ENCODE results near the gene BACH2. TPM values are rescaled to one million over a fixed set of nuclear protein-coding genes. Genes with fewer than 3 reads are reported as not detected.

Gene BACH2
- polyA plus RNA-seq, 2 of the 4 experiments (the other 2 are of a cell fraction), result 0.01 to 0.36 TPM

GRCh38 chr6:89921197-89921596, 375.4 kb downstream of the BACH2 start:
- no peak for FAIRE-seq
- no peak for DNase-seq (ENCODE audit: low read depth in 1 of 2, low spot score in 1 of 2)
- POLR2A ChIA-PET, result no interaction called here
- no peaks in the 10 kb centered on the region; the same call in 1 of the 3 replicates for H3K9me3 ChIP-seq
- ATAC-seq, result no peak
- no peak overlapping the region for H3K27ac ChIP-seq
- CTCF ChIA-PET, result no interaction called here
- H3K4me1 ChIP-seq, result no peaks in the 10 kb centered on the region
- no peak for TF ChIP-seq TP53 (CRISPR knock-in tag; IDR thresholded peaks at IDR 0.05)
- no peak for TF ChIP-seq FOSB (CRISPR knock-in tag; IDR thresholded peaks at IDR 0.05)
- no peak for TF ChIP-seq RNF2 (IDR thresholded peaks at IDR 0.05; ENCODE audit: borderline replicate concordance, low read depth)
- no peak for TF ChIP-seq TFCP2L1 (CRISPR knock-in tag; IDR thresholded peaks at IDR 0.05)
- WGBS (ENCODE audit: missing lambda C conversion rate), result 47% methylated on average over 3 of the region's 6 CpGs
- H3K4me3 ChIP-seq, result no peak overlapping the region
- H3K4me2 ChIP-seq, result no peak overlapping the region

- ChIA-PET CTCF (no interaction called here), POLR2A (no interaction called here)
- Histone ChIP-seq H3K4me3 (no peak overlapping the region), H3K4me2 (no peak overlapping the region), H3K27ac (no peak overlapping the region), H3K9me3 (no peaks in the 10 kb centered on the region; the same call in 1 of the 3 replicates), H3K4me1 (no peaks in the 10 kb centered on the region)
- FAIRE-seq (no peak), DNase-seq (ENCODE audit: low read depth in 1 of 2, low spot score in 1 of 2) (no peak), ATAC-seq (no peak)
- WGBS (ENCODE audit: missing lambda C conversion rate), result 100% methylated on average over 1 of the region's 3 CpGs
- TF ChIP-seq JUNB (IDR thresholded peaks at IDR 0.05) (no peak), MAZ (IDR thresholded peaks at IDR 0.05; ENCODE audit: borderline replicate concordance, low read depth, low read length) (no peak), TP53 (CRISPR knock-in tag; IDR thresholded peaks at IDR 0.05) (no peak), SREBF2 (IDR thresholded peaks at IDR 0.05) (no peak), EHF (CRISPR knock-in tag; IDR thresholded peaks at IDR 0.05) (no peak), ZSCAN20 (CRISPR knock-in tag; IDR thresholded peaks at IDR 0.05) (no peak), POLR2A (IDR thresholded peaks at IDR 0.05; ENCODE audit: low read length) (no peak)
Measured at GRCh38 chr6:89917801-89918366, 378.8 kb downstream of the BACH2 start.

GRCh38 chr6:89917216-89917615, 379.4 kb downstream of the BACH2 start:
- FAIRE-seq (no peak), ATAC-seq (no peak), DNase-seq (ENCODE audit: low read depth in 1 of 2, low spot score in 1 of 2) (no peak)
- Histone ChIP-seq H3K4me1 (no peaks in the 10 kb centered on the region), H3K4me3 (no peak overlapping the region), H3K27ac (no peak overlapping the region), H3K9me3 (no peaks in the 10 kb centered on the region; the same call in 1 of the 3 replicates), H3K4me2 (no peak overlapping the region)
- ChIA-PET CTCF (no interaction called here), POLR2A (no interaction called here)
- TF ChIP-seq HEYL (CRISPR knock-in tag; IDR thresholded peaks at IDR 0.05) (no peak), E2F6 (IDR thresholded peaks at IDR 0.05; ENCODE audit: borderline replicate concordance, low read depth) (no peak), REST (IDR thresholded peaks at IDR 0.05) (no peak), USF2 (IDR thresholded peaks at IDR 0.05) (no peak)
- WGBS (ENCODE audit: missing lambda C conversion rate), result 50% methylated on average over 4 of the region's 4 CpGs
